ENCODE results near the gene RAB43. TPM values are rescaled to one million over a fixed set of nuclear protein-coding genes. Genes with fewer than 3 reads are reported as not detected.

Gene RAB43
- total RNA-seq, 1 donor from 2014 or later = 23.8 TPM

DNA sequence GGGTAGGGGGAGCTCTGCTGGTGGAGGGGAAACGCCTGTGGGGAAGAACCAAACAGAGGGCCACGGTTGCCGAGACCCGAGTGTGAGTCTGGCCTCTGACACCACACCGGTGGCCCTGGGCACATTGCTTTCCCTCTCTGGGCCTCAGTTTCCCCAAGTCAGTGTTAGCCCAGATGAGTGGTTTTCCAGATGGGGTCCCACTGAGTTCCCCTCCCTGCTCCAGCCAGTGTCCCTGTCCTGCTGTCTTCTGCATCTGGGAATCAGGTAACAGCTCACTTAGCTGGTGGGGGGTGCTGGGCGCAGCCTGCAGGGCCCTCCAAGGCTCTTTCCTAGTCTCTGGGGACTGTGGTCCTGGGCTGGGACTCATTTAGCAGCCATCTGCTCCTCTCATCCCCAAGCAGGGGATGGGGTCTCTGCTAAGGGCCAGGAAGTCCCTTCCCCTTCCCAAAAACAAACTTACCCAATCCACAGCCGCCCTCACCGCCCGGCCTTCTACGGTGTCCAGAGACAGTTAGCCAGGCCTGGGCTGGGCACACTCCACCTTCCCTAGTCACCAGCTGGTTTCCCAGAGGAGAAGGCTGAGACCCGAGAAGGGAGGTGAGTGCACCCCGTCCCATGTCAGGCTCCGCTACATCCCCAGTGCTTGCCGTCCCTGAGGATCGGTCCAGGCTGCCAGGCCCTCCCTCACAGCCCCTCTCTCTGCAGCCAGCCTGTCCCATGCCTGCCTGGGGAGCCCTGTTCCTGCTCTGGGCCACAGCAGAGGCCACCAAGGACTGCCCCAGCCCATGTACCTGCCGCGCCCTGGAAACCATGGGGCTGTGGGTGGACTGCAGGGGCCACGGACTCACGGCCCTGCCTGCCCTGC lies 60.3 kb downstream of the RAB43 start:
- no peak overlapping the region for H3K27ac Mint-ChIP-seq
- DNase-seq (ENCODE audit: low spot score, unreplicated experiment) = no peak
- H3K36me3 Mint-ChIP-seq (ENCODE audit: insufficient read depth) = no peaks in the 10 kb centered on the region
- H3K4me1 Mint-ChIP-seq (ENCODE audit: low read depth) = peaks cover 22% of the 10 kb centered on the region
- TF ChIP-seq, protein P1, sequence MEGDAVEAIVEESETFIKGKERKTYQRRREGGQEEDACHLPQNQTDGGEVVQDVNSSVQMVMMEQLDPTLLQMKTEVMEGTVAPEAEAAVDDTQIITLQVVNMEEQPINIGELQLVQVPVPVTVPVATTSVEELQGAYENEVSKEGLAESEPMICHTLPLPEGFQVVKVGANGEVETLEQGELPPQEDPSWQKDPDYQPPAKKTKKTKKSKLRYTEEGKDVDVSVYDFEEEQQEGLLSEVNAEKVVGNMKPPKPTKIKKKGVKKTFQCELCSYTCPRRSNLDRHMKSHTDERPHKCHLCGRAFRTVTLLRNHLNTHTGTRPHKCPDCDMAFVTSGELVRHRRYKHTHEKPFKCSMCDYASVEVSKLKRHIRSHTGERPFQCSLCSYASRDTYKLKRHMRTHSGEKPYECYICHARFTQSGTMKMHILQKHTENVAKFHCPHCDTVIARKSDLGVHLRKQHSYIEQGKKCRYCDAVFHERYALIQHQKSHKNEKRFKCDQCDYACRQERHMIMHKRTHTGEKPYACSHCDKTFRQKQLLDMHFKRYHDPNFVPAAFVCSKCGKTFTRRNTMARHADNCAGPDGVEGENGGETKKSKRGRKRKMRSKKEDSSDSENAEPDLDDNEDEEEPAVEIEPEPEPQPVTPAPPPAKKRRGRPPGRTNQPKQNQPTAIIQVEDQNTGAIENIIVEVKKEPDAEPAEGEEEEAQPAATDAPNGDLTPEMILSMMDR (IDR thresholded peaks at IDR 0.05; ENCODE audit: unreplicated experiment) = no peak
- H3K4me3 Mint-ChIP-seq (ENCODE audit: low read depth) = no peak overlapping the region
- H3K9me3 Mint-ChIP-seq (ENCODE audit: low read depth) = no peaks in the 10 kb centered on the region
- peaks cover 6% of the 10 kb centered on the region for H3K27me3 Mint-ChIP-seq

DNA sequence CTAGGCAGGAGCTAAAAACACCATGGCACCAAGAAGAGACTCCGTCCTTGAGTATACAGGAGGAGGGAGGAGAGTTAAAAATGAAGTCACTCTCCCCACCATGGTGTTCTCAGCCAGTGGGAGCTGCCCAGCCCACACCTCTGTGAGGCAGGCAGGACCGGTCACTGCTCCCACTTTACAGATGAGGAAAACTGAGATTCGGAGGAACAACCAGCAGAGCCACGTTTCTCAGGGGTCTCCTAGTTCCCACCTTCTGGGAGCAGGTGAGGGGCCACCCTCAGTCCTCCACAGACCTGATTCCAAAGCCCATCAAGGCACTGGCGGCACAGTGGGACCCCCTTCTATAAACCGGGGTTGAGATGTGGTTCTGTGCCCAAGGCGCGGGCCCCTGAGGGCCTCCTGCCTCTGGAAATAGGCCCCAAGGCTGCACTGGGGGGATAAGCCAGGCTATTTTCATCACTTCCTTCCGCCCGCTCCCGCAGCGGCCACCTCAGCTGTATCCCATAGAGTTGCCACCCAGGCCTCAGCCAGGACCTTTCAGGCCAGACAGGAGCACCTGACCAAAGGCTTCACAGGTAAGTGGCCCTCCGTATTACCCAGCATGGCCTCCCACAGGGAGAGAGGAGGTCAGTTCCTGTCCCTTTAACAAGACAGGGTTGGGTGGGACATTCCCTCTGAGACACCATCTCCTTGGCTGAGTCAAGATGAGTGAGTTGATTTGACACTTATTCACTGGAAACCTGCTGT lies 61.2 kb downstream of the RAB43 start, which contains the start of gene GP9:
Gene GP9 (plus strand): TSS at position 504 of the 747 bp plus-strand sequence. CDS start 961 bp downstream, outside the sequence.
- no peaks in the 10 kb centered on the region for H3K36me3 Mint-ChIP-seq (ENCODE audit: insufficient read depth)
- H3K4me1 Mint-ChIP-seq (ENCODE audit: low read depth) = peaks cover 30% of the 10 kb centered on the region
- H3K9me3 Mint-ChIP-seq (ENCODE audit: low read depth) = no peaks in the 10 kb centered on the region
- TF ChIP-seq, protein P1 (IDR thresholded peaks at IDR 0.05; ENCODE audit: unreplicated experiment) = no peak
- DNase-seq (ENCODE audit: low spot score, unreplicated experiment) = no peak
- H3K27me3 Mint-ChIP-seq = peaks cover 4% of the 10 kb centered on the region
- H3K4me3 Mint-ChIP-seq (ENCODE audit: low read depth) = no peak within 1 kb of the TSS
- H3K27ac Mint-ChIP-seq = no peak within 1 kb of the TSS

DNA sequence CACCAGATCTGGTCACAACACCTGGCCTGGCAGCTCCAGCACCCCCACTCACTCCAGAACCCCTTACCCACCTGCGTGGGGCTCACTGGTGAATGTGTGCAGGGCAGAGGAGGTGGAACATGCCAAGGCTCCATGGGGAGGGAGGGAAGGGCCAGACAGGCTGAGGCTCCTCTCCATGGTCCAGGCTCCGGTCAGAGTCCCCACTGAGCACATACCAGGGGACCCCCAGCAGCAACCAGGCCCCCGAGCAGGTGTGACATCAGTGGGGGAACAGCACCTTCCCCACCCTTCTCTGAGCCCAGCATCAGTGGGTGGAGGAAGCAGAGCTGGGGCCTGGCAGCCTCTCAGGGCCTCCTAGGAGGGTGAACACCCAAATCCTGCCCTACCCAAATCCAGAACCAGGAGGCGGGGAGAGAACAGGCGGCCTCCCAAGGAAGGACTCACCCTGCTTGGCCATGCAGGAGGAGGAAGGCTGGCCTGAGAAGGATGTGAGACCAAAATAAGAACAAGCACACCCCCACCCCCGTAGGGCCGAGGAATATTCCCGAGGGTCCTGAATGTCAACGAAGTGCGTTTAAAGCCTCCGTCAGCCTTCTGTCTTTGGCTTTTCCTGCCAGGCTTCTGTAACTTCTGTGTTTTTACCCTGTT lies 62.2 kb downstream of the RAB43 start:
- Mint-ChIP-seq H3K27me3 (no peaks in the 10 kb centered on the region), H3K4me3 (ENCODE audit: low read depth) (no peak overlapping the region), H3K36me3 (ENCODE audit: insufficient read depth) (no peaks in the 10 kb centered on the region), H3K4me1 (ENCODE audit: low read depth) (peaks cover 39% of the 10 kb centered on the region), H3K9me3 (ENCODE audit: low read depth) (no peaks in the 10 kb centered on the region), H3K27ac (no peak overlapping the region)
- TF ChIP-seq, protein P1 (IDR thresholded peaks at IDR 0.05; ENCODE audit: unreplicated experiment) = no peak
- DNase-seq (ENCODE audit: low spot score, unreplicated experiment) = no peak

DNA sequence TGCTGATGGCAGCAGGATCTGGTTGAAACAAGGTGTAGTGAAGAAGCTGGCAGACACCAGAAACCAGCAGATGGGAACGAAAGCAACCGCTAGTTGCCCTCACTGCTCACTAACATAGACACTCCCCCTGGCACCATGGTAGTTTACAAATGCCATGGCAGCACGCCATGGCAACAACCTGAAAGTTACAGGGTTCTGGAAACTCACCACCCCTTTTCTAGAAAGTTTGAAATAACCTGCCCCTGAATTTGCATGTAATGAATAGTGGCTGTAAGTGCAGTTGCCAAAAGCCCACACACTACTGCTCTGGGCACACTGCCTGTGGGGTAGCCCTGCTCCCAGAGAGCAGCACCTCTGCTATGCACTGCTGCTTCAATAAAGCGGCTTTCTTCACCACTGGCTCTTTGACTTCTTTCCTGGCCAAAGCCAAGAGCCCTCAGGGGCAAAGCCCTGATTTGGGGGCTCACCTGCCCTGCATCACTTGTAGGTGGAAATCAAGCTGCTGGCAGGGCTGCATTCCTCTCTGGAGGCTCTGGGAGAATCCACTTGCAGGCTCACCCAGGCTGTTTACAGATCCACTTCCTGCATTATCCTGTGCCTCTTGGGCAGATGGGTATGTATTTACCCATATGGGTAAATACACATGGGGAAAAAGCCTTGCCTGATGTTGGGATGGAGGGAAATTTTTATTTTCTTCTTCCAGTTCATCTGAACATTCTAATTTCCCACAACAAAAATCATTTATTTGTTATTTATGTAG lies 63.0 kb downstream of the RAB43 start:
- H3K9me3 Mint-ChIP-seq (ENCODE audit: low read depth) = no peaks in the 10 kb centered on the region

More for the DNA sequence above, 63.0 kb downstream of the RAB43 start:
- no peaks in the 10 kb centered on the region for H3K36me3 Mint-ChIP-seq (ENCODE audit: insufficient read depth)
- H3K27ac Mint-ChIP-seq = peak overlapping the region; percentile 24
- H3K4me3 Mint-ChIP-seq (ENCODE audit: low read depth) = no peak overlapping the region
- peaks cover 42% of the 10 kb centered on the region for H3K4me1 Mint-ChIP-seq (ENCODE audit: low read depth)
- TF ChIP-seq, protein P1 (IDR thresholded peaks at IDR 0.05; ENCODE audit: unreplicated experiment) = no peak
- no peaks in the 10 kb centered on the region for H3K27me3 Mint-ChIP-seq
- no peak for DNase-seq (ENCODE audit: low spot score, unreplicated experiment)

All from progenitor cell of endocrine pancreas (in vitro differentiated cells).